H54 (cell line): ENCODE data around the gene LRBA.
"Not testable (repeated sequence)": the region's sequence is repeated elsewhere in the genome, so short reads cannot be mapped to it uniquely, and the experiment has no call there.

ENCODE experiments used
- DNase-seq: peaks from one replicate; pipeline ENCODE4 v3.0.0; 2011; ENCODE audit warnings: low spot score, mixed read lengths; ENCODE audit not compliant: insufficient read length
- FAIRE-seq: peaks from 3 replicates; lab custom pipeline; 2011; peaks lifted over from hg19 to GRCh38; lab: Jason Lieb, UNC
- POLR2A ChIP-seq: IDR thresholded peaks from 2 replicates; pipeline ENCODE4 v1.6.1; 2011; ENCODE audit warnings: low read depth, mild to moderate bottlenecking, low read length

LRBA gene

GRCh38 chr4:150974252-150974640 lies 40.8 kb downstream of the LRBA start:
- DNase-seq (no peak), FAIRE-seq (no peak)
- TF ChIP-seq POLR2A = no peak

- TF ChIP-seq POLR2A = no peak
- no peak for DNase-seq
- no peak for FAIRE-seq
Observed at GRCh38 chr4:150973626-150974251, 41.3 kb downstream of the LRBA start.

GRCh38 chr4:150972592-150972991 lies 42.5 kb downstream of the LRBA start:
- FAIRE-seq = no peak
- no peak for TF ChIP-seq POLR2A
- no peak for DNase-seq

DNA sequence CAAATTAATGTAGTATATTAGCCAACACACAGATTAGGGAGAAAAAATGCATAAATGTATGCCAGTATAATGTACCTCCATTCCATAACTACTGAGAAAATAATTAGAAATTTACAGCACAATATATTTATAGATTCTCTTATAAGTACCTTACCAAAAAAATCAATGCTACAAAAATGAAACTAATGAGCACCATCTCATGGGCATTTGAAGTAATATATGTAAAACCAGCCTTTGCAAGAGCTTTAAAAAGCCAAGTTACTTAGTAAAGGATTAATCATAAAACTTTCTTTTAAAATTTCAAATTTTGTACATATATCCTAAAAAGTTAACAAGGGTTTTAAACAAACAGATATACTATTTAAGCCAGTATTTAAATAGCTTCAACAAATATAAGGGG lies 43.2 kb downstream of the LRBA start:
- DNase-seq (no peak), FAIRE-seq (no peak)
- TF ChIP-seq POLR2A = no peak

- DNase-seq = no peak
- no peak for TF ChIP-seq POLR2A
- no peak for FAIRE-seq
Observed at GRCh38 chr4:150970685-150971151, 44.4 kb downstream of the LRBA start.

DNA sequence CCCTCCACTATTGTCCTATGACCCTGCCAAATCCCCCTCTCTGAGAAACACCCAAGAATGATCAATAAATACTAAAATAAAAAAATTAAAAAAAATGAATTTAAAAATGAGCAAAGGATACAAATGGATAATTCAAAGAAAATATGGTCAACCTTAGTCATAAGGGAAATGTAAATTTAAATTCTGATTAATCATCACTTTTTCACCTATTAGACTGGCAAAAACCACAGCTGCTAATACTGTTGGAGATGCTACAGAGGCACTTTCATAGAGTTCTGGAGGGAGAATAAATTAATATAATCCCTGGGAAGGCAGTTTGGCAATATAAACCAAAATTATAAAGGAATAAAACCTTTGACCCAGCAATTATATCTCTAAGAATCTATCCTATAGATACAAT lies 50.3 kb downstream of the LRBA start:
- no peak for DNase-seq
- FAIRE-seq = no peak
- no peak for TF ChIP-seq POLR2A

DNA sequence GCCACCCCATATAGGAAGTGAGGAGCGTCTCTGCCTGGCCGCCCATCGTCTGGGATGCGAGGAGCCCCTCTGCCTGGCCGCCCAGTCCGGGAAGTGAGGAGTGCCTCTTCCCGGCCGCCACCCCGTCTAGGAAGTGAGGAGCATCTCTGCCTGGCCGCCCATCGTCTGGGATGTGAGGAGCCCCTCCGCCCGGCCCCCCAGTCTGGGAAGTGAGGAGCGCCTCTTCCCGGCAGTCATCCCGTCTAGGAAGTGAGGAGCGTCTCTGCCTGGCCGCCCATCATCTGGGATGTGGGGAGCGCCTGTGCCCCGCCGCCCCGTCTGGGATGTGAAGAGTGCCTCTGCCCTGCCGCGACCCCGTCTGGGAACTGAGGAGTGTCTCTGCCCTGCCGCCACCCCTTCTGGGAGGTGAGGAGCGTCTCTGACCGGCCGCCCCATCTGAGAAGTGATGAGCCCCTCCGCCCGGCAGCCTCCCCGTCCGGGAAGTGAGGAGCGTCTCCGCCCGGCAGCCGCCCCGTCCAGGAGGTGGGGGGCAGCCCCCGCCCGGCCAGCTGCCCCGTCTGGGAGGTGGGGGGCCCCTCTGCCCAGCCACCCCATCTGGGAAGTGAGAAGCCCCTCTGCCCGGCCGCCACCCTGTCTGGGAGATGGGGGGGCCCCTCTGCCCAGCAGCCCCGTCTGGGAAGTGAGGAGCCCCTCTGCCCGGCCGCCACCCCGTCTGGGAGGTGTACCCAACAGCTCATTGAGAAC lies 51.3 kb downstream of the LRBA start:
- not testable (repeated sequence) for DNase-seq

GRCh38 chr4:150962245-150962644 lies 52.8 kb downstream of the LRBA start:
- FAIRE-seq (no peak), DNase-seq (no peak)
- no peak for TF ChIP-seq POLR2A

More for the DNA sequence above, 51.3 kb downstream of the LRBA start:
- not testable (repeated sequence) for FAIRE-seq

DNA sequence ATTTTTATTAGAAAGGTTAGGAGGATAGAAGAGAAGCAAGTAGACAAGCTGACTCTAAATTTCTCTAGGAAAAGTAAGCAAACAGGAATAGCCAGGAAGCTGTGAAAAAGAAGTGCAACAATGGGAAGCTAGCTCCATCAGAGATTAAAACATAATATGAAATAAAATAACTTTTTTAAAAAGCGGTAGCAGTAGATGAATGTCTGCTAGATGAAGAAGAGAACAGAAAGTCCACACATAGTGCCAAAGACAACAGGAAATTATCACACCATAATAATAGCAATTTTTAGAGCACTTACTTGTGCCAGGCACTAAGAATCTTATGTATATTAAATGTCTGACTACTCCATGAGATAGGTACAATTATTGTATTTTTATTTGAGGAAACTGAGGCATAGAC lies 53.5 kb downstream of the LRBA start:
- no peak for FAIRE-seq
- DNase-seq = no peak
- TF ChIP-seq POLR2A = no peak

- TF ChIP-seq POLR2A = no peak
- DNase-seq = no peak
- FAIRE-seq = no peak
Observed at GRCh38 chr4:150960818-150961217, 54.3 kb downstream of the LRBA start.

DNA sequence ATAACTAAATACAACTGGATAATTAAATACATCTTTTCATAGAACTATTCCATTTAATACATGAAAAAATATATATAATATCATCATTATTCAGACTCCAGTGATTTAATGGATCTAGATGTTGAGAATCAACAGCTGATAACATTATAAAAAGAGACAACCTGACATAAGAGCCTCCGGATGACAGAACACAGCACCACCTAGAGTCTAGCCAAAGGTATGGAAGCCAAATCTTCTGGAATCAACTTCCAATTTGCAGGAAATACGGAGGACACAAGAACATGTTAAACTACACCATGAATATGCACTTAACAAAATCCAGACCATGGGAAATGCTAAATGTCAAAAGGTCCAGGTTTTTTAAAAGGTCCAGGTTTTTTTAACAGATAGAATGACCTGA lies 55.0 kb downstream of the LRBA start:
- DNase-seq = no peak
- no peak for TF ChIP-seq POLR2A
- FAIRE-seq = no peak

DNA sequence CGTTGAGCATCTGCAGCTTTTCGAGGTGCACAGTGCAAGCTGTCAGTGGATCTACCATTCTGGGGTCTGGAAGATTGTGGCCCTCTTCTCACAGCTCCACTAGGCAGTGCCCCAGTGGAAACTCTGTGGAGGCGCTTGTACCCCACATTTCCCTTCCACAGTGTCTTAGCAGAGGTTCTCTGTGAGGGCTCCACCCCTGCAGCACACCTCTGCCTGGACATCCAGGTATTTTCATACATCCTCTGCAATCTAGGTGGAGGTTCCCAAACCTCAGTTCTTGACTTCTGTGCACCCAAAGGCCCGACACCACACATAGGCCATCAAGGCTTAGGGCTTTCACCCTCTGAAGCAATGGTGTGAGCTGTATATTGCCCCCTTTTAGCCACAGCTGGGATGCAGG lies 57.1 kb downstream of the LRBA start:
- FAIRE-seq = not testable (repeated sequence)

DNA sequence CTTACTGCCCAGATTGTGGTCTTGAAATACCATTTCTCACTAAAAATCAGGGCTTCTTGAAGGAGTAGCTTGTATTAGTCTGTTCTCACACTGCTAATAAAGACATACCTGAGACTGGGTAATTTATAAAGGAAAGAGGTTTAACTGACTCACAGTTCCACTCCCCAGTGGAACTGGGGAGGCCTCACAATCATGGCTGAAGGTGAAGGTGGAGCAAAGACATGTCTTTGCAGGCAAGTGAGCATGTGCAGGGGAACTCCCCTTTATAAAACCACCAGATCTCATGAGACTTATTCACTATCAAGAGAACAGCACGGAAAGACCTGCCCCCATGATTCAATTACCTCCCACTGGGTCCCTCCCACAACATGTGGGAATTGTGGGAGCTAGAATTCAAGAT lies 58.0 kb downstream of the LRBA start:
- not testable (repeated sequence) for DNase-seq, FAIRE-seq

More for the DNA sequence above, 57.1 kb downstream of the LRBA start:
- not testable (repeated sequence) for DNase-seq

- not testable (repeated sequence) for FAIRE-seq, DNase-seq
Observed at GRCh38 chr4:150953916-150954315, 61.2 kb downstream of the LRBA start.

- no peak for DNase-seq
- no peak for TF ChIP-seq POLR2A
- FAIRE-seq = no peak
Observed at GRCh38 chr4:150952167-150952845, 62.8 kb downstream of the LRBA start.
